Upper lobe of right lung (tissue), 1 donor: Measurements from ENCODE around the gene ZNF592. TPM values are rescaled to one million over a fixed set of nuclear protein-coding genes. Genes with fewer than 3 reads are reported as not detected.

ENCODE experiments used
- ATAC-seq: fragments of 200-7000 bp; cut with Tn5 transposase; one replicate; pipeline ENCODE4 v1.9.1; 2020; ENCODE audit warnings: mild to moderate bottlenecking, moderate library complexity
- DNase-seq: peaks from one replicate; pipeline ENCODE4 v3.0.0-alpha.2; 2020
- H3K27ac ChIP-seq: fragments of 200-600 bp; one replicate; pipeline ENCODE4 v1.8.0; 2022
- H3K27me3 ChIP-seq: fragments of 200-600 bp; one replicate; pipeline ENCODE4 v1.8.0; 2022; ENCODE audit warnings: mild to moderate bottlenecking
- H3K36me3 ChIP-seq: fragments of 200-600 bp; one replicate; pipeline ENCODE4 v1.8.0; 2022
- H3K4me1 ChIP-seq: fragments of 200-600 bp; one replicate; pipeline ENCODE4 v1.8.0; 2022
- H3K4me3 ChIP-seq: fragments of 200-600 bp; one replicate; pipeline ENCODE4 v1.8.0; 2022; ENCODE audit warnings: mild to moderate bottlenecking
- H3K9me3 ChIP-seq: fragments of 200-600 bp; one replicate; pipeline ENCODE4 v1.8.0; 2022
- intact Hi-C: fragments of 100-400 bp; cut with DNase I; formaldehyde crosslinking; loops from one replicate; pipeline ENCODE4 v1.11.0; 2022
- total RNA-seq: library from RNA; stranded (reverse); fragmentation: NEBNext Ultra II Directional; extraction: Animal tissue kit (Norgen Biotek cat#: 25700); gene quantifications from one replicate; pipeline ENCODE4 v1.2.1, GENCODE V29; 2021
- TF ChIP-seq, protein P1 (sequence below): fragments of 200-600 bp; IDR thresholded peaks from one replicate; pipeline ENCODE4 v1.8.0; 2022; ENCODE audit warnings: antibody characterized with exemption
- donor health status: DM: no; HTN: yes; CAD: no; lungs with severe emphysema.

The ZNF592 gene
- total RNA-seq, 1 donor from 2014 or later, result 33.3 TPM

DNA sequence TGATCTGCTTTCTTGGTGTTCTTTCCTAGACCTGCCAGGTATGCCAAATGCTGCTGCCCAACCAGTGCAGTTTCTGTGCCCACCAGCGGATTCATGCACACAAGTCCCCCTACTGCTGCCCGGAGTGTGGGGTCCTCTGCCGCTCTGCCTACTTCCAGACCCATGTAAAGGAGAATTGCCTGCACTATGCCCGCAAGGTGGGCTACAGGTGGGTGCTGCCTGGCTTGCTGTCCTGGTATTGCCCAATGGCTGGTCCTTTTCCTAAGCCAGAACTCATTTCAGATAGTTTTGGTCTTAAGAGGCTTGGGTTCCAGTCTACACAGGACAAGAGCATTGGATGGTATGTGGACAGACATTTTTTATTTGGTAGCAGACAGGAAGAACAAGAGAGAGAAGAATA, 42.3 kb downstream of the ZNF592 start:
- intact Hi-C loops, result no loop called here
- Histone ChIP-seq H3K36me3 (peaks cover 61% of the 10 kb centered on the region), H3K27me3 (no peaks in the 10 kb centered on the region), H3K4me1 (peaks cover 14% of the 10 kb centered on the region), H3K9me3 (no peaks in the 10 kb centered on the region), H3K27ac (no peak overlapping the region), H3K4me3 (no peak overlapping the region)
- ATAC-seq, result no peak
- TF ChIP-seq, protein P1, sequence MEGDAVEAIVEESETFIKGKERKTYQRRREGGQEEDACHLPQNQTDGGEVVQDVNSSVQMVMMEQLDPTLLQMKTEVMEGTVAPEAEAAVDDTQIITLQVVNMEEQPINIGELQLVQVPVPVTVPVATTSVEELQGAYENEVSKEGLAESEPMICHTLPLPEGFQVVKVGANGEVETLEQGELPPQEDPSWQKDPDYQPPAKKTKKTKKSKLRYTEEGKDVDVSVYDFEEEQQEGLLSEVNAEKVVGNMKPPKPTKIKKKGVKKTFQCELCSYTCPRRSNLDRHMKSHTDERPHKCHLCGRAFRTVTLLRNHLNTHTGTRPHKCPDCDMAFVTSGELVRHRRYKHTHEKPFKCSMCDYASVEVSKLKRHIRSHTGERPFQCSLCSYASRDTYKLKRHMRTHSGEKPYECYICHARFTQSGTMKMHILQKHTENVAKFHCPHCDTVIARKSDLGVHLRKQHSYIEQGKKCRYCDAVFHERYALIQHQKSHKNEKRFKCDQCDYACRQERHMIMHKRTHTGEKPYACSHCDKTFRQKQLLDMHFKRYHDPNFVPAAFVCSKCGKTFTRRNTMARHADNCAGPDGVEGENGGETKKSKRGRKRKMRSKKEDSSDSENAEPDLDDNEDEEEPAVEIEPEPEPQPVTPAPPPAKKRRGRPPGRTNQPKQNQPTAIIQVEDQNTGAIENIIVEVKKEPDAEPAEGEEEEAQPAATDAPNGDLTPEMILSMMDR, result no peak
- DNase-seq, result no peak

DNA sequence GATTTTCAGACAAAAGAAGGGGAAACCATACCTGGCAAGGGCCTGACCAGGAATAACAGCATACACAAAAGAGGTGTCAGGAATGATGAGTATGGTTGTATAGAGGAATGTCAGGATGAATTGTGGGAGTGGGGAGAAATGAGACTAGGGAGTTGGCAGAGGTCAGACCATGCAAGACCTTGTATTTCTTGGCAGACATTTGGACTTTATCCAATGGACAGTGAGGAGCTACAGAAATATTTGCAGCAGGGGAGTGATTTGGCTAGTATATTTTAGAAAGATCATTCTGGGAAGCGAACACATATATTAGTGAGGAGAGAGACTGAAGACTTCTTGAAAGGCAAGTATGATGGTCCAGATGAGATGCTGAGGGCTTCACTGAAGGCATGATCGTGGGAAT, 43.4 kb downstream of the ZNF592 start:
- no peak overlapping the region for H3K4me3 ChIP-seq
- H3K27ac ChIP-seq, result no peak overlapping the region
- H3K9me3 ChIP-seq, result no peaks in the 10 kb centered on the region
- no peak for ATAC-seq
- H3K4me1 ChIP-seq, result peaks cover 14% of the 10 kb centered on the region
- no peak for DNase-seq
- no peaks in the 10 kb centered on the region for H3K27me3 ChIP-seq
- intact Hi-C loops, result no loop called here
- TF ChIP-seq, protein P1, result no peak
- H3K36me3 ChIP-seq, result peaks cover 56% of the 10 kb centered on the region

DNA sequence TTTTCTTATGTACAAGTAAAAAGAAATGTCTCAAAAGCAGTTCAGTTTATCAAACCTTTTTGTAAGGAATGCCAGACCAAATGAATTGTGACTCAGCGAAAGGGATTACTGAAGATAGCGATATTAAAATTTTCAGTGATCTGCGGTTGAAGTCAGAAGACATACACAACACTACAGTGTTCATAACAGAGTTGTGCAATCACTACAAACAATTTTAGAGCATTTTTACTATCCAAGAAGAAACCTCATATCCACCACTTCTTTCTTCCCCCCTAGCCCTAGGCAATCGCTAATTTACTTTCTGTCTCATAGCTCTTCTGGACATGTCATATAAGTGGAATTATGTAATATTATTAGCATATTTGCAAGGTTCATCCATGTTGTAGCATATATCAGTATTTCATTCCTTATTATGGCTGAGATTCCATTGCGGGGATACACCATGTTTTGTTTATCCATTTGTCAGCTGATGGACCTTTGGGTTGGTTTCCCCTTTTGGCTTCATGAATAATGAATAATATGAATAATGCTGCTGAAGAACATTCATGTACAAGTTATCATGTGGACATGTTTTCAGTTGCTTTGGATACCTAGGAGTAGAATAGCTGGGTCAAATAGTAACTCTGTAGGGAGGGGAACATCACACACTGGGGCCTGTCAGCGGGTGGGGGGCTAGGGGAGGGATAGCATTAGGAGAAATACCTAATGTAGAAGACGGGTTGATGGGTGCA, 45.2 kb downstream of the ZNF592 start:
- peaks cover 71% of the 10 kb centered on the region for H3K36me3 ChIP-seq
- ATAC-seq, result no peak
- H3K27ac ChIP-seq, result no peak overlapping the region
- intact Hi-C loops, result no loop called here
- H3K27me3 ChIP-seq, result no peaks in the 10 kb centered on the region
- no peak overlapping the region for H3K4me3 ChIP-seq
- TF ChIP-seq, protein P1, result no peak
- no peak for DNase-seq
- H3K4me1 ChIP-seq, result peaks cover 2% of the 10 kb centered on the region
- no peaks in the 10 kb centered on the region for H3K9me3 ChIP-seq

DNA sequence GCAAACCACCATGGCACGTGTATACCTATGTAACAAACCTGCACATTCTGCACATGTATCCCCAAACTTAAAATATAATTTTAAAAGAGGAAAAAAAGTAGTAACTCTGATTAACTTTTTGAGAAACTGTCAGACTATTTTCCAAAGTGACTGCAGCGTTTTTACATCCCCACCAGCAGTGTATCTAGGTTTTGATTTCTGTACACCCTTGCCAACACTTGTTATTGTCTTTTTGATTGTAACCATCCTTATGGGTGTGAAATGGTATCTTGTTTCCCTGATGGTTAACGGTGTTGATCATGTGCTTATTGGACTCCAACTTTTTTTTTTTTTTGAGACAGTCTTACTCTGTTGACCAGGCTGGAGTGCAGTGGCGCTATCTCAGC, 45.8 kb downstream of the ZNF592 start:
- Histone ChIP-seq H3K4me1 (no peaks in the 10 kb centered on the region), H3K9me3 (no peaks in the 10 kb centered on the region), H3K4me3 (no peak overlapping the region), H3K27me3 (no peaks in the 10 kb centered on the region), H3K36me3 (peaks cover 76% of the 10 kb centered on the region), H3K27ac (no peak overlapping the region)
- intact Hi-C loops, result no loop called here
- DNase-seq, result no peak
- TF ChIP-seq, protein P1, result no peak
- ATAC-seq, result no peak

DNA sequence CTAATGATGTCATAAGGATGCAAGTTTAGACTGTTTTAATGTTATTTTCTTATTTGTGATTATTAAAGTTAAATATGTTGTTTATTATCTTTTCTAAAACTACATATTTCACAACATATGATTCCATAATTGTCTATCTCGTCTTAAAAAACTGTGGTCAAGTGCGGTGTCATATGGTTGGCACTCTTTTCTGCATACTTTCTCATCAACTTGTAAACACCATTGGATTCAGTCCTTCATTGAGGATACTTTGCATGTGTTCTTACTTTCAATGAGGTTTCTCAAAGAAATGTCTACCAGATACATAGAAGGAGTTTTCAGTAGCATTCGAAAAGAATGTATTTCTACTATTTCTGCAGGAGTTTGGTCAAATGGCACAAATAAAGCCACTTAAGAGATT, 46.8 kb downstream of the ZNF592 start:
- intact Hi-C loops, result no loop called here
- peaks cover 87% of the 10 kb centered on the region for H3K36me3 ChIP-seq
- ATAC-seq, result no peak
- no peak overlapping the region for H3K4me3 ChIP-seq
- H3K27ac ChIP-seq, result no peak overlapping the region
- no peak for DNase-seq
- H3K9me3 ChIP-seq, result no peaks in the 10 kb centered on the region
- H3K27me3 ChIP-seq, result no peaks in the 10 kb centered on the region
- TF ChIP-seq, protein P1, result no peak
- H3K4me1 ChIP-seq, result no peaks in the 10 kb centered on the region

DNA sequence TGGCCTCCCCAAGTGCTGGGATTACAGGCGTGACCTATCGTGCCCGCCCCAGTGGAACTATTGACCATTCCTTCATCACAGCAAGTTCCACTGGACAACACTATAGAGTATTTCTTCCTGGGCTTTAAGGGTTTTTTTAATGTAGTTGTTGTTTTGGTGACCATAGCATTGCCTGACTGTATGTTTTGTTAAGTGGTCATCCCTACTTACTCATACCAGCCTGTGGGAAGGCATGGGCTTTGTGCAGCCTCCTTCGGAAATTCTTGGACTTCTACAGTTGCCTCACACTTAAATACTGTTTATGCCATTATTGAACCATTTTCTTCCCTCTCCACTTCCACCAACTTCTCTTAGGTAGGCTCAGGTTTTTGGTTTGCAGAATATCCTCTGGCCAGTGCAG, 48.8 kb downstream of the ZNF592 start:
- intact Hi-C loops, result no loop called here
- DNase-seq, result peak; percentile 7
- no peak overlapping the region for H3K4me3 ChIP-seq
- peaks cover 88% of the 10 kb centered on the region for H3K36me3 ChIP-seq
- TF ChIP-seq, protein P1, result no peak
- H3K27ac ChIP-seq, result no peak overlapping the region
- no peak for ATAC-seq
- H3K4me1 ChIP-seq, result no peaks in the 10 kb centered on the region
- H3K27me3 ChIP-seq, result no peaks in the 10 kb centered on the region
- no peaks in the 10 kb centered on the region for H3K9me3 ChIP-seq
